K562 (cell line): ENCODE results near the gene VILL. TPM values are rescaled to one million over a fixed set of nuclear protein-coding genes. Genes with fewer than 3 reads are reported as not detected.
A peak's percentile ranks its signal among the peaks of the same experiment; 100 is the strongest.

ENCODE experiments used
- HOXB6 ChIP-seq: fragments of 250-450 bp; sonication (Bioruptor Pico); IDR thresholded peaks from 2 replicates; pipeline ENCODE4 v1.5.1; 2022; ENCODE audit warnings: mild to moderate bottlenecking, borderline replicate concordance
- NR2F6 ChIP-seq: fragments of 450-650 bp; formaldehyde crosslinking; IDR thresholded peaks from 2 replicates; pipeline ENCODE4 v1.4.0; 2020; ENCODE audit warnings: mild to moderate bottlenecking
- RAD51 ChIP-seq: fragments of 450-650 bp; IDR thresholded peaks from 2 replicates; pipeline ENCODE4 v1.7.1; 2016; ENCODE audit warnings: low read depth, mild to moderate bottlenecking, borderline replicate concordance
- ZNF431 ChIP-seq: sonication (generic); formaldehyde crosslinking; IDR thresholded peaks from 2 replicates; pipeline ENCODE4 v1.8.0; 2022; ENCODE audit warnings: mild to moderate bottlenecking, missing genetic modification reagents
- polyA plus RNA-seq, 8 experiments: library from polyadenylated mRNA; depleted of rRNA in 4 of 8; stranded (reverse) in 5 of 8; unstranded in 3 of 8; fragments of >200 nt; fragmentation: Nextera tagmentation in 2 of 8; fragmentation: Illumina TruSeq in 1 of 8; extraction: Ambion mirVana in 2 of 8; extraction: Trizol in 1 of 8; gene quantifications; 2 replicates each; pipeline versions ENCODE4 v1.2.1 to v1.2.3, GENCODE V29; 2011 to 2014; ENCODE audit warnings: inconsistent platforms in 1 of 8, missing spikeins in 1 of 8
- total RNA-seq, 7 experiments: library from RNA; depleted of rRNA in 6 of 7; stranded (reverse); fragments of >200 nt in 6 of 7; fragmentation: Illumina TruSeq in 2 of 7; extraction: Trizol in 2 of 7; gene quantifications; 2 replicates each; pipeline versions ENCODE4 v1.2.1 to v1.2.3, GENCODE V29; 2011 to 2021; ENCODE audit warnings: low replicate concordance in 1 of 7
- TF ChIP-seq, protein P1 (sequence below): fragments of 250-450 bp; sonication (Bioruptor Pico); IDR thresholded peaks from 2 replicates; pipeline ENCODE4 v1.8.0; 2021; ENCODE audit warnings: borderline replicate concordance, mild to moderate bottlenecking, moderate library complexity; ENCODE audit not compliant: poor library complexity, severe bottlenecking
- TF ChIP-seq, protein P2 (sequence below): fragments of 150-350 bp; conservative IDR thresholded peaks from 2 replicates; pipeline ENCODE4 v1.6.1; 2014; ENCODE audit warnings: low read length
- TF ChIP-seq, protein P3 (sequence below): fragments of 250-450 bp; sonication (Bioruptor Pico); IDR thresholded peaks from 2 replicates; pipeline ENCODE4 v1.4.0; 2020; ENCODE audit warnings: mild to moderate bottlenecking, moderate library complexity
- TF ChIP-seq, protein P4 (sequence below): fragments of 450-650 bp; formaldehyde crosslinking; IDR thresholded peaks from 2 replicates; pipeline ENCODE4 v1.4.0; 2020; ENCODE audit warnings: mild to moderate bottlenecking, moderate library complexity
- TF ChIP-seq, protein P5 (sequence below): IDR thresholded peaks from 2 replicates; pipeline ENCODE4 v1.6.1; 2014; ENCODE audit warnings: antibody characterized with exemption

Gene VILL
- total and polyA plus RNA-seq, 9 of the 15 experiments (the other 6 are each of a cell fraction or from before 2014, with no cell fraction given): 0.11 to 16.0 (median 8.8) TPM

DNA sequence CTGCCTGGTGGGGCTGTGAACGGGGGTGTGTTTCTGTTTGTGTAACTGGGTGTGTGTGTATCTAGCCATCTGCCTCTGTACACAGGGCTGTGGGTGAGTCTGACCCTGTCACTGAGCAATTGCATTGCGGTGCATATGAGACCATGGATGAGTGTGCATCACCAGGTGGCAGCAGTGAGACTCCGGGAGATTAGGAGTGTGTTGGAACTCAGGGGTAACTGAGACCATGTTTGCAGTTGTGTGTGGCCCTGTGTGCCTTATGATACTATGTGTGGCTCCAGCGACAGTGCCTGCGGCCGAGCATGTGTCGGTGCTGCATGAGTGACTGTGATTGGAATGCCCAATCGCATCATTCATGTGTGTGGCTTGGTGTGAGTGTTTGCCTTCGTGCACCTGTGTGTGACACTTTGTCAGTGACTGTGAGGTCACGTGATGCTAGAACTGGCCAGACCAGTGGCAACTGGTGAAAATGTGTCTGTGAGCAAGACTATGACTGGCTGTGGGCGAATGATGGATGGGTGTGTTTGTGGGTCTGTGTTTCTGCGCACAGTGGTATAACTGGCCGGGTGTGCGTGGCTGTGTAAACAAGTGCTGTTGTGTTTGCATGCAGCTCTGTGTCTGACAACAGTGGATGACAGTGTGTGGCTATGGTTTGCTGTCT is 14.0 kb downstream of the VILL start (continued):
- TF ChIP-seq RAD51: peak; percentile 84
- TF ChIP-seq, protein P1, sequence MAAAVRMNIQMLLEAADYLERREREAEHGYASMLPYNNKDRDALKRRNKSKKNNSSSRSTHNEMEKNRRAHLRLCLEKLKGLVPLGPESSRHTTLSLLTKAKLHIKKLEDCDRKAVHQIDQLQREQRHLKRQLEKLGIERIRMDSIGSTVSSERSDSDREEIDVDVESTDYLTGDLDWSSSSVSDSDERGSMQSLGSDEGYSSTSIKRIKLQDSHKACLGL (CRISPR knock-in tag): no peak
- no peak for TF ChIP-seq HOXB6 (CRISPR knock-in tag)
- TF ChIP-seq, protein P2, sequence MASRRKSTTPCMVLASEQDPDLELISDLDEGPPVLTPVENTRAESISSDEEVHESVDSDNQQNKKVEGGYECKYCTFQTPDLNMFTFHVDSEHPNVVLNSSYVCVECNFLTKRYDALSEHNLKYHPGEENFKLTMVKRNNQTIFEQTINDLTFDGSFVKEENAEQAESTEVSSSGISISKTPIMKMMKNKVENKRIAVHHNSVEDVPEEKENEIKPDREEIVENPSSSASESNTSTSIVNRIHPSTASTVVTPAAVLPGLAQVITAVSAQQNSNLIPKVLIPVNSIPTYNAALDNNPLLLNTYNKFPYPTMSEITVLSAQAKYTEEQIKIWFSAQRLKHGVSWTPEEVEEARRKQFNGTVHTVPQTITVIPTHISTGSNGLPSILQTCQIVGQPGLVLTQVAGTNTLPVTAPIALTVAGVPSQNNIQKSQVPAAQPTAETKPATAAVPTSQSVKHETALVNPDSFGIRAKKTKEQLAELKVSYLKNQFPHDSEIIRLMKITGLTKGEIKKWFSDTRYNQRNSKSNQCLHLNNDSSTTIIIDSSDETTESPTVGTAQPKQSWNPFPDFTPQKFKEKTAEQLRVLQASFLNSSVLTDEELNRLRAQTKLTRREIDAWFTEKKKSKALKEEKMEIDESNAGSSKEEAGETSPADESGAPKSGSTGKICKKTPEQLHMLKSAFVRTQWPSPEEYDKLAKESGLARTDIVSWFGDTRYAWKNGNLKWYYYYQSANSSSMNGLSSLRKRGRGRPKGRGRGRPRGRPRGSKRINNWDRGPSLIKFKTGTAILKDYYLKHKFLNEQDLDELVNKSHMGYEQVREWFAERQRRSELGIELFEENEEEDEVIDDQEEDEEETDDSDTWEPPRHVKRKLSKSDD: no peak
- no peak for TF ChIP-seq ZNF431
- TF ChIP-seq, protein P3, sequence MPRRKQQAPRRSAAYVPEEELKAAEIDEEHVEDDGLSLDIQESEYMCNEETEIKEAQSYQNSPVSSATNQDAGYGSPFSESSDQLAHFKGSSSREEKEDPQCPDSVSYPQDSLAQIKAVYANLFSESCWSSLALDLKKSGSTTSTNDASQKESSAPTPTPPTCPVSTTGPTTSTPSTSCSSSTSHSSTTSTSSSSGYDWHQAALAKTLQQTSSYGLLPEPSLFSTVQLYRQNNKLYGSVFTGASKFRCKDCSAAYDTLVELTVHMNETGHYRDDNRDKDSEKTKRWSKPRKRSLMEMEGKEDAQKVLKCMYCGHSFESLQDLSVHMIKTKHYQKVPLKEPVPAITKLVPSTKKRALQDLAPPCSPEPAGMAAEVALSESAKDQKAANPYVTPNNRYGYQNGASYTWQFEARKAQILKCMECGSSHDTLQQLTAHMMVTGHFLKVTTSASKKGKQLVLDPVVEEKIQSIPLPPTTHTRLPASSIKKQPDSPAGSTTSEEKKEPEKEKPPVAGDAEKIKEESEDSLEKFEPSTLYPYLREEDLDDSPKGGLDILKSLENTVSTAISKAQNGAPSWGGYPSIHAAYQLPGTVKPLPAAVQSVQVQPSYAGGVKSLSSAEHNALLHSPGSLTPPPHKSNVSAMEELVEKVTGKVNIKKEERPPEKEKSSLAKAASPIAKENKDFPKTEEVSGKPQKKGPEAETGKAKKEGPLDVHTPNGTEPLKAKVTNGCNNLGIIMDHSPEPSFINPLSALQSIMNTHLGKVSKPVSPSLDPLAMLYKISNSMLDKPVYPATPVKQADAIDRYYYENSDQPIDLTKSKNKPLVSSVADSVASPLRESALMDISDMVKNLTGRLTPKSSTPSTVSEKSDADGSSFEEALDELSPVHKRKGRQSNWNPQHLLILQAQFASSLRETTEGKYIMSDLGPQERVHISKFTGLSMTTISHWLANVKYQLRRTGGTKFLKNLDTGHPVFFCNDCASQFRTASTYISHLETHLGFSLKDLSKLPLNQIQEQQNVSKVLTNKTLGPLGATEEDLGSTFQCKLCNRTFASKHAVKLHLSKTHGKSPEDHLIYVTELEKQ (CRISPR knock-in tag): no peak
- TF ChIP-seq, protein P4, sequence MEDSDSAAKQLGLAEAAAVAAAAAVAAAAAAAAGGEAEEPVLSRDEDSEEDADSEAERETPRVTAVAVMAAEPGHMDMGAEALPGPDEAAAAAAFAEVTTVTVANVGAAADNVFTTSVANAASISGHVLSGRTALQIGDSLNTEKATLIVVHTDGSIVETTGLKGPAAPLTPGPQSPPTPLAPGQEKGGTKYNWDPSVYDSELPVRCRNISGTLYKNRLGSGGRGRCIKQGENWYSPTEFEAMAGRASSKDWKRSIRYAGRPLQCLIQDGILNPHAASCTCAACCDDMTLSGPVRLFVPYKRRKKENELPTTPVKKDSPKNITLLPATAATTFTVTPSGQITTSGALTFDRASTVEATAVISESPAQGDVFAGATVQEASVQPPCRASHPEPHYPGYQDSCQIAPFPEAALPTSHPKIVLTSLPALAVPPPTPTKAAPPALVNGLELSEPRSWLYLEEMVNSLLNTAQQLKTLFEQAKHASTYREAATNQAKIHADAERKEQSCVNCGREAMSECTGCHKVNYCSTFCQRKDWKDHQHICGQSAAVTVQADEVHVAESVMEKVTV: peak; percentile 19; the same call in 1 of the 2 replicates
- TF ChIP-seq, protein P5, sequence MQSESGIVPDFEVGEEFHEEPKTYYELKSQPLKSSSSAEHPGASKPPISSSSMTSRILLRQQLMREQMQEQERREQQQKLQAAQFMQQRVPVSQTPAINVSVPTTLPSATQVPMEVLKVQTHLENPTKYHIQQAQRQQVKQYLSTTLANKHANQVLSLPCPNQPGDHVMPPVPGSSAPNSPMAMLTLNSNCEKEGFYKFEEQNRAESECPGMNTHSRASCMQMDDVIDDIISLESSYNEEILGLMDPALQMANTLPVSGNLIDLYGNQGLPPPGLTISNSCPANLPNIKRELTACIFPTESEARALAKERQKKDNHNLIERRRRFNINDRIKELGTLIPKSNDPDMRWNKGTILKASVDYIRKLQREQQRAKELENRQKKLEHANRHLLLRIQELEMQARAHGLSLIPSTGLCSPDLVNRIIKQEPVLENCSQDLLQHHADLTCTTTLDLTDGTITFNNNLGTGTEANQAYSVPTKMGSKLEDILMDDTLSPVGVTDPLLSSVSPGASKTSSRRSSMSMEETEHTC: no peak
- no peak for TF ChIP-seq NR2F6 (CRISPR knock-in tag)
